ENCODE measurements around the gene PELI3.

The PELI3 gene

DNA sequence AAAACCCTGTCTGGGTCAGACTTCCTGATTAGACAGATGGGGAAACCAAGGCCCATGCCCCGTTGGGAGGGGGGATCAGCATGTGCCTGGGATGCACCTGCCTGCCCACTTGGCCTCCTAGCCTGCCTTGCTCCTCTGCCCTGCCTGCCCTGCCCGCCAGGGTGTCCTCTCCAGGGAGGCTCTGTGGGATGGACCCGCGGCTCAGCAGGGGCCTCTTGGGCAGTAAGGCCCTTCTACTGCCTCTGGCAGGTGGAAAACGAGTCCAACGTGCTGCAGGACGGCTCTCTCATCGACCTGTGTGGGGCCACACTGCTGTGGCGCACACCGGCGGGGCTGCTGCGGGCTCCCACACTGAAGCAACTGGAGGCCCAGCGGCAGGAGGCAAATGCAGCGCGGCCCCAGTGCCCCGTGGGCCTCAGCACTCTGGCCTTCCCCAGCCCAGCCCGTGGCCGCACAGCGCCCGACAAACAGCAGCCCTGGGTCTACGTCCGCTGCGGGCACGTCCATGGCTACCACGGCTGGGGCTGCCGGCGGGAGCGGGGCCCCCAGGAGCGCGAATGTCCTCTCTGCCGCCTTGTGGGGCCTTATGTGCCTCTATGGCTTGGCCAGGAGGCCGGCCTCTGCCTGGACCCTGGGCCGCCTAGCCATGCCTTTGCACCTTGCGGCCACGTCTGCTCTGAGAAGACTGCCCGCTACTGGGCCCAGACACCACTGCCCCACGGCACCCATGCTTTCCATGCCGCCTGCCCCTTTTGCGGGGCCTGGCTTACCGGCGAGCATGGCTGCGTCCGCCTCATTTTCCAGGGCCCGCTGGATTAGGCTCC is 8.9 kb downstream of the PELI3 start:
- no peak for DNase-seq

DNA sequence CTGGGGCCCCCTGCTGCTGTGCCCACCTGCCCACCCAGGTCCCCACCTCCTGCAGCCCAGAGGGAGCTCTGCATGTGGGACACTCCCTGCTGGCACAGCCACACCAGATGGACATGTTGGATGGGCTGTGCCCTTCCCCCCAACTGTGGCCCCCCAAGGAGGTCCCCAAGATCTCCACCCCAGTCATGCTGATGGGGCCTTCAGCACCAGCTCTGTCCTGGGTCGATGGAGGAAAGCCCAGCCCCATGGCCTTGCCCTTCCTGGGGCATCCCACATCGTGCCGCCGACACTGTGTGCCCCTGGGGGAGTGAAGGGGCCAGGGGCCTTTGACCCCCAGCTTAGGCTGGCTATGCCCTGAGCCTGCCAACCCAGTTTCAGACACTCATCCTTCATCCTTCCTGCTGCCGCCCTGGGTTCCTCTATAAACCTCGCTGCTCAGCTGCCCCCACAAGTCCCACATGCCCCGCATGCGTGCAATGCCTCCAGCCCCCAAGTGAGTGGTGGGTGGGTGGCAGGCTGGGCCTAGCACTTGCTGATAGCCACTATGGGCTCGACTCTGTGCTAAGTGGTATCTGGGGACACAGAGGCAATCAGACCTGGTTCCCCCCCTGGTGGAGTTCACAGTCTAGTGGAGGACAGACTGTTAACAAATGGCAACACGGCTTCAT is 9.6 kb downstream of the PELI3 start:
- DNase-seq, result no peak

DNA sequence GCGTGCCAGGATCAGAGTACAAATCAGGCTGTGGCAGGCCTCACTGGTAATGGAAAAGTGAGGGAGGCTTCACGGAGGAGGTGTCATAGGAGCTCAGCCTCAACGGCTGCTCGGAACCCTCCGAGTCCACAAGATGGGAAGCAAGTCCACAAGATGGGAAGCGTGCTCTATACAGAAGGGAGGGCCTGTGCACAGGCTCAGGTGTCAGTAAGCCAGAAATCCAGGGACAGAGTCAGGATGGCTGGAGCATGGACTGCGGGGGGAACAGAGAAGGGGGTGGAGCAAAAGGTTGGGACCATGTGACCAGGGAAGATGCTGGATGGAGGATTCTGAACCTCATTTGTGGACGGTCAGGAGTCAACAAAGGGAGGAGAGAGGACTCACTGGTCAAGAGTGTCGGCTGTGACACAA is 10.1 kb downstream of the PELI3 start:
- no peak for DNase-seq

DNA sequence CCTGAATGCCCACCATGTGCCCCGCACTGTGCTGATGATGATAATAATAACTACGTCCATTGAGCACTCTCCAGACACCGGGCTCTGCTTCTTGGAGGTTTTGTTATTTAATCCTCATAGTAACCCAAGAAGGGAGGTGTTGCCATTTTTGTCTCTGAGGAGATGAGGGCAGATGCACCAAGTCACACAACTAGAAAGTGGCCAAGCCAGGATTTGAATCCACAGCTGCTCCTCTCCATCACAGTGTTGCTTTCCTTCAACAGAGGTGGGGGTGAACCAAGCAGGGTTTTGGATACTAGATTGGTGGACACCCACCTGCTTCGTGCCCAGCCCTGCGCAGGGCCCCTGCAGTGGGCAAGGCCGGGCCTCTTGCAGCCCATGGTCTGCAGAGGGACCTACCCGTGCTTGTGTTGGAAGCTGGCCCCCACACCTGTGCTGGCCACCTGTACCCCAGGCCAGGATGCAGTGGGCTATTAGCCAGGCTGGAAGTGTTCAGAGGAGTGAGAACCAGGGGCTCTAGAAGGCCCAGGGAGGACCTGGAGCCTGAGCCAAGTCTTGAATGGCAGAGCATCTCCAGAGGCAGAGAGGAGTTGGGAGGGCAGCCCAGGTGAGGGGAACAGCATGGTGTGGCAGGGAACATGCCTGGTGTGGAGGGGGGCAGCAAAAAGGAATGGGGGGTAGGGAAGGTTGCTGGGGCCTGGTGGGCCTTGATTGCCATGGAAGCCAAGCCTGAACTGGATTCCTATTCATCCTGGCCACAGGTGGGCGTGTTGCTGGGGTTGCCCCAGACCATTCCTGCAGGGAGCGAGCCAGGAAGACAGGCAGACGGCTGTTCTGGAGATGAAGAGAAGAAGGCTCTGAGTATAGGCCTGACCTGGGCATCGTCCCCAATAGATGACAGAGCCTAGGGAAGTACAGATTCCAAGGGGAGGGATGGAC is 10.8 kb downstream of the PELI3 start:
- DNase-seq, result no peak

DNA sequence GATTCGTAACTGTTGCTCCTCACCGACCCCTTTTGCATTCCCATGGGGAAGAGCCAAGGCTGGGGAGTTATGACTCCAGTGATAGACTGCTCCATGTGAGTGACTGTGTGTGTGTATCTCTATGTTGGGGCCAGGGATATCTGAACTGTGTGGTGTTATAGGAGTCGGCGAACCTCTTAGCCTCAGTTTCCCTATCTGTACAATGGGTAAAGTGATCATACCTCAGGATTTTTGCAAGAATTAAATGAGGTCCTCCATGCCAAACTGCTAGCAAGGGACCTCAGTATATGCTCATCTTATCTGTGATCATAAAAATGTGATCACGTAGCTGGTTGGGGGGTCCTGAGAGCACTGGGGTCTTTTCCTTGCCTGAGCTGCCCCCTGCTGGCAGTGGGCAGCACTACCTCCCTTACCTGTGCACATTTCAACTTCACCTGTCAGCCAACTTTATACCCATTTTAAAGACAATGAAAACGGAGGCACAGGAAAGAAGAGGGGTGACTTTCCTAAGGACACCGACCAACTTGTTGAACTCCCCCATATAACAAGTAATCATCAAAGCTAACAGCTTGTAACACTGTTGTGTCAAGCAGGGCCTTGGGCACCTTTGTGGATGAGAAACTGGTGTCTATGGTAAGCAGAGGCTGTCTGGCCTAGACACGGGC is 12.2 kb downstream of the PELI3 start:
- DNase-seq, result no peak

DNA sequence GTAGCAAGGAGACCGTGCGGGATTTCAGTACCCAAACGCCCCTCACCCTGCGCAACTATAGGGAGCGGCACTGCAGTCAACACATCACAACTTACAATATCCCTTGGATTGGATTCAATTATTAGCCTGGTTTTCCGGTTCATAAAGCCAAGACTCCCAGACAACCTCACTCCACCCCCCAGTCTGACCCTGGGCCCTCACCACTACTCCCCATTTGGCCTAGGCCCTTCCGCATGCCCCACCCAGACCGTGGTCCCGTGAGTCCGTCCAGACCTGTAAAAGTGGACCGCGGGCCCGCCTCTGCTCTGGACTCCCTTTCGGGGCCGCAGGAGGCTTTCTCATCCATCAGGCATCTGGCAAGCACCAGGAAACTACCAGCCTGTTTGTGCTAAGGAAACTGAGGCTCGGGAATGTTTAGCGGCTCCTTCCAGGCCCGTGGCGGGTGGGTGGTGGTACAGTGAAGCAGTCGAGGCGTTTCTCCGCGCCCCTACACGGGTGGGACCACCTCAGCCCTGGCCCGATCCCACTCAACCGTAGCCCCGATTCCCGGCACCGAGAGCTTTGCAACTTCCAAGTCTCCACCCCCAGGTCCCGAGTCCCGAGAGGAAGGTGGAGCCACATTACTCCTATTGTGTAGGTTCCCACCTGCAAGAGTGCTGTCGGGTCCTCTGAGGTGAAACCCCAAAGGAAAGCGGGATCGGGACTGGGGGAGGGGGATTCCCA is 12.8 kb downstream of the PELI3 start:
- DNase-seq, result no peak

DNA sequence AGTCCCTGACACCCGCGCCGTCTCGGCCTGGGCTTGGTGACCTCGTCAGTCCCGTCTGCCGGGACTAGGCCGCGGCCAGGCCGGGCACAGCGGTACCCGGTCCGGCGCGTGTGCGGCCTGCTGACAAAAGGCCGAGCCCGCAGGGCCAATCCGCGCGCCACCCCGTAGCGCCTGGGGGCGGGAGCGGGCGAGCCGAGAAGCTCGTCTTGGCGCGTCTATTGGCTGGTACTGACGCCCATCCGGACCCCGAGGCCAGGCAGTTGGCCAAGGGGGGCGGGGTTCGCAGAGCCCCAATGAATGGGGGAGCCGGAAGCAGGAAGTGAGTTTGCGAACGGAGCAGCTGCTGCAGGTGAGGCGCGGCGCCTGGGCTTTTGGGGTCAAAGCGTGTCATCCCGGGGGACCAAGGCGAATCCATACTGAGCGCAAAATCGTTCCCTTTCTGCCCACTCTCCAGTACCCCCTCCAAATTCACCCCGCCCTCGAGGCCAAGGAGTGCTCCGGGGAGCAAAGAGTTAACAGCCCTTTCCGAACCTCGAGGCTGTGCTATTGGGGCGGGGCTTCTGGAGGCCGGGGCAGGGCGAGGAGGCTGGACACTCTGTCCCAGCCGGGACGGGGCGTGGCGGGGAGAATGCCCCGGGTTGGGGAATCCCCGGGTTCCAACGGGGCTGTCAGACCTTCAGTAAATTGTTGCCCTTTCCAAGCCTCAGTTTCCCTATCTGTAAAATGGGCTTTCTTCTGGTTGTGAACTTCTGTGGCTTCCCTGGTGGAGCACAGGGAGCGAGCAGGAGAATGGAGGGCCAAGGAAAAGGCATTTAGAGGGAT is 13.6 kb downstream of the PELI3 start, which contains the start of gene DPP3:
Gene DPP3, plus strand, starts transcription at position 318 of the 822 bp plus-strand sequence. CDS start 1,767 bp downstream, outside the sequence.
- DNase-seq, result peak; percentile 98

DNA sequence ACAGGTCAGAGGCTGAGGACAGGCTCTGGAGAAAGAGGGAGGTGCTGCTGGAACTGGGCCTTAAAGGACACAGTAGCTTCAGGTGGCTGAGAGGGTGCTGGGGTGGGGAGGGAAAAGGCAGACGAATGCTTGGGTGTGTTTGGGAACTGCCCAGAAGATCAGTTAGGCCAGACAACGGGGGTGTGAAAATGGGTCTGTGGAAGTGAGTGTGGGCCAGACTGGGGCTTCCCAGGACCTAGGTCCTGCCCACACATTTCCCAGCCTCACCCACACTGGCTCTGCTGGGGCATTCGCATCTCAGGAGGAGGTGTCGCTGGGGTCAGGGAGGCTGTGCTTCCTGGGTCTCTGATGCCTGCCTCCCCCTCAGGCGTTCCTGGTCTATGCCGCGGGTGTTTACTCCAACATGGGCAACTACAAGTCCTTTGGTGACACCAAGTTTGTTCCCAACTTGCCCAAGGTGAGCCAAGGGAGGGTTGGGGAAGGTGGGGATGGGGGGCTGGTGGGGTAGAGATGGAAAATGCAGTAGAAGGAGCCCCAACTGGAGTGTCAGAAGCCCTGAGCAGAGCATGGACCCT is 18.2 kb downstream of the PELI3 start:
- DNase-seq, result no peak

DNA sequence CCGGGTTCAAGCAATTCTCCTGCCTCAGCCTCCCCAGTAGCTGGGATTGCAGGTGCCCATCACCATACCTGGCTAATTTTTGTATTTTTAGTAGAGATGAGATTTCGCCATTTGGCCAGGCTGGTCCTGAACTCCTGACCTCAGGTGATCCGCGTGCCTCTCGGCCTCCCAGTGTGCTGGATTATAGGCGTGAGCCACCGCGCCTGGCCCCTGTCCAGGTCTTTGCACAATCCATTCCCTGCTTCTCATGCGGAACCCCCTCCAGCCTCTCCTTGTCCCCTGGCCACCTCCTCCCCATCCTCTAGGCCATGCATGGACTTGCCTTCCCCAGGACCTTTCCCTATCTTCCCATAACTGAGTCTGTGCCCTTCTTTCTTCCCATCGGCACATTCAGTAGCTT is 22.3 kb downstream of the PELI3 start:
- no peak for DNase-seq

DNA sequence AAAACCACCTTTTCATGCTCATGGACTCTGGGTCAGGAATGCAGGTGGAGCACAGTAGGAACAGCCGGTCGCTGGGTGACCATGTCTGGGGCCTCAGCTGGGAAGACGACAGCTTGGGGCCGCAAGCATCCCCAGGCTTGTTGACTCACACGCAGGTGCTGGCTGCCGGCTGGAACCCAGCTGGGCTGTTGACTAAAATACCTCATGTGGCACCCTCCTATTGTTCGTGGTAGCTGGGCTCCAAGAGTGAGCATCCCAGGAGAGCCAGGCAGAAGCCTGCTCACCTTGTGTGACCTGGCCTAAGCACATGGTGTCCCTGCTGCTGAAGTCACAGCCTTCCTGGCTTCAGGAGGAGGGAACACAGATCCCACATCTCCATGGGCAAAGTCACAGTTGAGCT is 22.9 kb downstream of the PELI3 start:
- DNase-seq, result peak; percentile 95

DNA sequence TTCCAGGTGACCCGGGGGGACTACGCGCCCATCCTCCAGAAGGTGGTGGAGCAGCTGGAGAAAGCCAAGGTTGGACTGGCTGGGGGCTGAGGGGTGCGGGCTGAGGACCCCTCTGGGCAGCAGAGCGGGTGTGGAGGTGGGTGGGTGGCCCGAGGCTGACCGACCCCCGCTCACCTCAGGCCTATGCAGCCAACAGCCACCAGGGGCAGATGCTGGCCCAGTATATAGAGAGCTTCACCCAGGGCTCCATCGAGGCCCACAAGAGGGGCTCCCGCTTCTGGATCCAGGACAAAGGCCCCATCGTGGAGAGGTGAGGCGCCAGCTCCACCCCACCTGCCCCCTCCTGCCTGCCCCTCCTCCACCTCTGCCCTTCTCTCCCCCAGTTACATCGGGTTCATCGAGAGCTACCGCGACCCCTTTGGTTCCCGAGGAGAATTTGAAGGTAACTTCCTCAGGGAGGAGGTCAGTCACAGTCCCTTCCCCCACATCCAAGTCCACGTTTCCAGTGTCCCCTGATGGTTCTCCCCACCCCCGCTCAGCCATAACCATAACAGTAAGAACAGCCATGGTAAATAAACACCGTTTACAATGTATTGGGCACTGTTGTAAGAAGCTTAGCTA is 24.7 kb downstream of the PELI3 start:
- DNase-seq, result no peak

DNA sequence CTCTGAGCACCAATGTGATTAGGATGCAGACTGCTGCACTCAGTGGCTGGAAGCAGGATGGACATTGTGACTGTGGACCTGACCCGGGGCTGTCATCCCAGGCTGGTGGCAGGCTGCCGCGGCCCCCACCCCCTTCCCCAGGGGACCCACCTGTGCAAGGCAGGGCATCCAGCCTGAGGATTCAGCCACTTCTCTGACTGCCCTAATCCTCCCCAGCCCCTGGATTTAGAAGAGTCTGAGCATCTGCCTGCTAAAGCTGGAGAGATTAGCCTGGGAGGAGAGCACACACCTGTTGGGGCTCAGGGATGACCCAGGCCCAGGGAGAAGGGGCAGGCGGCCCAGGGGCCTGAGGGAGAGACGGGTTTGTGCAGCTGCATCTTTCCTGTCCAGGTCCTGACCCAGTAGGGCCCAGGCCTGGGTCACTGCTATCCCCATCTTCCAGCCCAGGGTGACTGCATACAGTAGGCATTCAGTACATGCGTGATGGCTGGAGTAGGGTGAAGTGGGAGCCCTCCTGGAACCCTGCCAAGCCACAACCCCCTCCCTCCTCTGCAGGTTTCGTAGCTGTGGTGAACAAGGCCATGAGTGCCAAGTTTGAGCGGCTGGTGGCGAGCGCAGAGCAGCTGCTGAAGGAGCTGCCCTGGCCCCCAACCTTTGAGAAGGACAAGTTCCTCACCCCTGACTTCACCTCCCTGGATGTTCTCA is 25.6 kb downstream of the PELI3 start:
- DNase-seq, result no peak

DNA sequence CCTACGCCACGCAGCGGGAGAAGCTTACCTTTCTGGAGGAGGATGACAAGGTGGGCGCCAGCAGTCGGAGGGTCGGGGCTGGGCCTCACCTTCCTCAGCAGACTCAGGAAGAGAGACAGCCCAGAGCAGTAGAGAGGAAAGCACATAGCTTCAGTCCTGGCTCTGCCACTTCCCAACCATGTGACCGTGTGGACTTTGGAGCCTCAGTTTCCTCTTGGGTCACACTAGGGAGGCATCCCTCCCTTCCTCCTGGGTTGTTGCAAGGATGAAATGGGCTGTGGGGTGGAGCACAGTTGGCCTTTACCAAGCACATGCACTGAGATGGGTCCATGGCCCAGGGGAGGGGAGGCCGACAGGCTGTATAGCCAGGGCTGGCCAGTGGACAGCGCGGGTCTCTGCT is 26.4 kb downstream of the PELI3 start:
- no peak for DNase-seq

DNA sequence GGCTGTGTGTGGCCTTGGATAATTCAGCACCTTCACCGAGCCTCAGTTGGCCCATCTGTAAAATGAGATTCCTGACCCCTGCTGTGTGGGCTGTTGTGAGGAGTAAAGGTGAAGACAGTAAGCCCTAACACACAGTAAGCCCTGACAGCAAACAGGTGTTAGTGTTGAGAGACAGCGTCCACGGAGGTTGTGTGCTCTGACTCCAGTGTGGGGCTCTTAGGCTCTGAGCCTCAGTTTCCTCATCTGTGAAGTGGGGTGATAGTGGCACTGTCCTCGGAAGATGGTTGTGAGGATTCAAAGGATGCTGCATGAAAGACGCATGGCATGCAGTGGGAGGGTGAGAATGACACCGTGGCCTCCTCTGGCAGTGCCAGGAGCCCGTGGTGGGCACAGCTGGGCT is 27.8 kb downstream of the PELI3 start:
- DNase-seq, result no peak

DNA sequence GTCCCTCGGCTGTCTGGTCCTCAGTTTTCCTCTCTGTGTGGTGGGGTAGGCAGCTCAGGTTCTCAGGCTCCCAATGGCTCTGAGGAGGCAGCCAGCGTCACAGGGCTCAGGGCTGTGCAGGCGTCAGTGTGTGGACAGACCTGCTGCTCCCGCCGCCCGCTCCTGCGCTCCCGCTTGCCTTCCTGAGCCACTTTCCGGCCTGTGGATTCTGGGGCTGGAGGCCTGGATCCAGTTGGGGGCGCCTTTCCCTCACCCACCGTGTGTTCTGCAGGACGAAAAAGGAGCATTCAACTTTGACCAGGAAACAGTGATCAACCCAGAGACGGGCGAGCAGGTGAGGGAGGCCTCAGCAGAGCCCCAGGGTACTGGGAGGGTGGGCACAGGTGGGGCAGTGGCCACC is 28.2 kb downstream of the PELI3 start:
- DNase-seq, result no peak

DNA sequence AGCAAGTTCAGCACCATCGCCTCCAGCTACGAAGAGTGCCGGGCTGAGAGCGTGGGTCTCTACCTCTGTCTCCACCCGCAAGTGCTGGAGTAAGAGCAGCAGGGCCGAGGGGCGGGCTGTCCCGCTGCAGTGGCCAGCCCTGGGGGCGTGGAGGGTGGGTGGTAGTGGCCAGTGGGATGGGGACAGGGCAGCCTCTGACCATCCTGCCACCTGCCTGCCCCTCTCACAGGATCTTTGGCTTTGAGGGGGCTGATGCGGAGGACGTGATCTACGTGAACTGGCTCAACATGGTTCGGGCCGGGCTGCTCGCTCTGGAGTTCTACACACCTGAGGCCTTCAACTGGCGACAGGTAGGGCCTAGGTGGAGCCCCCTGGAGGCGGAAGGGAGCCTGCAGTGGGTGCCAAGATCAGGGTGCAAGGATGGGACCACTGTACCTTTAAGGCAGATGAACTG is 28.7 kb downstream of the PELI3 start:
- no peak for DNase-seq

DNA sequence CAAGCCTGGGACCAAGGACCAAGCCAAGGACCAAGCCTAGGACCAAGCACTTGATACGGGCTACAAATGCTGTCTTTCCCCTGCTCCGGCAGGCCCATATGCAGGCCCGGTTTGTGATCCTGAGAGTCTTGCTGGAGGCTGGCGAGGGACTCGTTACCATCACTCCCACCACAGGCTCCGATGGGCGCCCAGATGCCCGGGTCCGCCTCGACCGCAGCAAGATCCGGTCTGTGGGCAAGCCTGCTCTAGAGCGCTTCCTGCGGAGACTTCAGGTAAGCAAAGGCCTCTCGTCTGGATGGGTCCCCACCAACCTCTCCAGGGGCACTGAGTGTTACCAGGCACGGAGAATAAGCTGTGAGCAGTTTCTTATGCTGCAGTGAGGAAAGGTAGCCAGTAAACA is 30.5 kb downstream of the PELI3 start:
- DNase-seq, result no peak

DNA sequence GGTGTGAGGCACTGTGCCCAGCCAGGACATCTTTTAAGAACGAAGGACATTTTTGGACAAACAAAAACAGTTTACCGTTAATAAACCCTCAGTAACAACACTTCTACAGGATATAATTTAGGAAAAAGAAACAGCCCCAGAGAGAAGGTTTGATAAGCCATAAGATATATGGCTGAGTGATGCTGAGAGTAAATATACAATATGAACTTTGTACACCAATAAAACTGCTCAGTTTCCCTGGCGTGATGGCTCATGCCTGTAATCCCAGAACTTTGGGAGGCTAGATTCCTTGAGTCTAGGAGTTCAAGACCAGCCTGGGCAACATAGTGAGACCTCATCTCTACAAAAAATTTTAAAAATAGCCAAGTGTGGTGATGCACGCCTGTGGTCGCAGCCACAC is 31.8 kb downstream of the PELI3 start:
- no peak for DNase-seq

DNA sequence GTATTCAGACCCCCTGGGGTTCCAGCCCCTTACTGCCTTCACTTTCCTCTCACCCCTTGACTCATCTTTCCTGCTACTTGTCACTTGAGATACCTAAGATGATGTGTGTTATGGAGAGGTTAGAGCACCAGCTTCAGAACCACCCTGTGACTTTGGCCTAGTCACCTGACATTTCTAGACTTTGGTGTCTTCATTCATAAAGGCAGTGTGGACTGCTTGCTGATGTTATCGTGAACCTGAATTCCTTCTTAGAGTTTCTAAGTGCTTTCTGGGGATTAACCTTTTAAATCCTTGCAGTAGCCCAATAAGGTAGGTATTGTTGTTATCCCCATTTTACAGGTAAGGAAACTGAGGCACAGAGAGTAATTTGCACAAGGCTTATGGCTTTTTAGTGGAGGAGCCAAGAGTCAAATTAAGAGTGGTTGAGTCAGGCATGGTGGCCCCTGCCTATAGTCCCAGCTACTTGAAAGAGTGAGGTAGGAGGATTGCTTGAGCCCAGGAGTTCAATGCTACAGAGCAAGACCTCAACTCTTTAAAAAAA is 38.6 kb downstream of the PELI3 start:
- DNase-seq, result no peak
